Measurements from ENCODE around the gene SRMS.

The SRMS gene

GRCh38 chr20:63495741-63496595 is 51.6 kb downstream of the SRMS start:
- no peak for DNase-seq (ENCODE audit: low spot score)
- Histone ChIP-seq H3K4me3 (peak overlapping the region; percentile 65), H3K27ac (no peak overlapping the region)
- peak; percentile 96 for TF ChIP-seq CTCF (IDR thresholded peaks at IDR 0.05)

DNA sequence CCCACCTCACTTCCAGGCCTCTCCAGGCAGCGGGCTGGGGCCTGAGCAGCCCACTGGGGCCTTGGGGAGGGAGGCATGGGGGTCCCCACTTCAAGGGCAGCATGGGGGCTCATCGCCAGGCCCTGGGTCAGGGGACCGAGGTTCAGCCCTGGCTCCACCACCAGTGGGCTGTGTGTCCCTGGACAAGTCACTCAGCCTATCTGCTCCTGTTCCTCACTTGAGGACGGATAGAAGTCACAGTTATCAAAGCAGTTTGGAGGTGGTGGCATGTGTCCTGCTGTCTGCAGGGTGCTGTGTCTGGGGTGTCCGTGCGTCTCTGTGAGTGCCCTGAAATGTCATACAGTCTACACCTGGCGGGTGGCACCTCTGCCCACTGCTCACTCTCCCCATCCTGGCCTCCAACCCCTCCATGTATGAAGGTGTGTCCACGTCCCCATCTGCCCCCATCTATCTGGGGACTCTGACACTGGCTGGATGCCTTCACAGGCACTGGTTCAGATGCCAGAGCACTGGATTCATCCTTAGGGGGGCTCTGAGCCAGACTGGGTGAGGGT is 52.3 kb downstream of the SRMS start:
- Histone ChIP-seq H3K4me3 (no peak overlapping the region), H3K27ac (no peak overlapping the region)
- DNase-seq (ENCODE audit: low spot score), result no peak
- TF ChIP-seq CTCF (IDR thresholded peaks at IDR 0.05), result no peak

- Histone ChIP-seq H3K27ac (no peak overlapping the region), H3K4me3 (no peak overlapping the region)
- no peak for TF ChIP-seq CTCF (IDR thresholded peaks at IDR 0.05)
- DNase-seq (ENCODE audit: low spot score), result no peak
These were observed 53.0 kb downstream of the SRMS start for GRCh38 chr20:63494420-63495166.

- H3K27ac ChIP-seq, result no peak overlapping the region
- H3K4me3 ChIP-seq, result no peak overlapping the region
- TF ChIP-seq CTCF (IDR thresholded peaks at IDR 0.05), result no peak
- DNase-seq (ENCODE audit: low spot score), result no peak
These were observed 53.5 kb downstream of the SRMS start for GRCh38 chr20:63494084-63494419.

DNA sequence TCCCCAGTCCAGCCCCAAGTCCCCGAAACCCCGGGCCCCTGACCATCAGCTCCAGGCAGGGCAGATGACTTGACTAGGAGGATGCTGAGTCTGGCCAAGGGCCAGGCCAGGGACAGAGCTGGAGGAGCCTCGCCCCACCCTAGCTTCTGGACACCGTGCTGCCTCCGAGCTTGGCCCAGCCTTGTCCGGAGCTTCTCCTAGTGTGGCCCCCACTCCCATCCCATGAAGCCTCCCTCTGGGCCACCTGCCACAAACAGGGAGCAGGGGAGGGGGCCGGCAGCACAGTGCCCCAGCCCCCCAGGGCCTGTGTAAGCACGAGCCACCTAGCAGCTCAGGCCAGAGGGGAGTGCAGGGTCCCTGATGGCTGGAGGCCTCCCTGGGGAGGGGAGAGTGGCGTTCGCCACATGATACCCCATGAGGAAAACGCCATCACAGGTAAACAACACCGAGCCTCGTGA is 54.0 kb downstream of the SRMS start:
- no peak for TF ChIP-seq CTCF (IDR thresholded peaks at IDR 0.05)
- Histone ChIP-seq H3K27ac (no peak overlapping the region), H3K4me3 (no peak overlapping the region)
- DNase-seq (ENCODE audit: low spot score), result no peak

- no peak for TF ChIP-seq CTCF (IDR thresholded peaks at IDR 0.05)
- DNase-seq (ENCODE audit: low spot score), result no peak
- no peak overlapping the region for H3K27ac ChIP-seq
- H3K4me3 ChIP-seq, result no peak overlapping the region
These were observed 54.6 kb downstream of the SRMS start for GRCh38 chr20:63492982-63493381.
